Omental fat pad (tissue), 4 donors: ENCODE results near the gene DDX51. TPM values are rescaled to one million over a fixed set of nuclear protein-coding genes. Genes with fewer than 3 reads are reported as not detected.

ENCODE experiments used
- ATAC-seq: fragments of 150-250 bp; one replicate; pipeline ENCODE4 v1.9.1; 2016; ENCODE audit warnings: mild to moderate bottlenecking, moderate library complexity; ENCODE audit not compliant: low FRiP score
- DNase-seq: peaks from one replicate; pipeline ENCODE4 v3.0.0-alpha.2; 2019; ENCODE audit warnings: low spot score
- CTCF ChIP-seq, 3 donors: fragments of 450-650 bp; IDR thresholded peaks; one replicate each; pipeline ENCODE4 v1.5.1; 2016 to 2017; ENCODE audit warnings: antibody characterized with exemption in 3 of 3, mild to moderate bottlenecking in 3 of 3, moderate library complexity in 2 of 3
- total RNA-seq, 4 donors: library from RNA; depleted of rRNA; stranded (reverse); fragments of >200 nt; gene quantifications; one replicate each; pipeline ENCODE4 v1.1.0, GENCODE V29; 2016

The DDX51 gene
- total RNA-seq, 4 donors from 2014 or later, result 6.5 to 32.2 (median 10.4) TPM

GRCh38 chr12:132182711-132183365, 38.7 kb upstream of the DDX51 start:
- DNase-seq, result no peak
- TF ChIP-seq CTCF (IDR thresholded peaks at IDR 0.05), result no peak
- ATAC-seq, result no peak

GRCh38 chr12:132182206-132182710, 38.1 kb upstream of the DDX51 start:
- DNase-seq, result no peak
- ATAC-seq, result no peak
- TF ChIP-seq CTCF (IDR thresholded peaks at IDR 0.05), result no peak

GRCh38 chr12:132181570-132182200, 37.6 kb upstream of the DDX51 start:
- no peak for TF ChIP-seq CTCF (IDR thresholded peaks at IDR 0.05)
- DNase-seq, result no peak
- no peak for ATAC-seq

- no peak for TF ChIP-seq CTCF (IDR thresholded peaks at IDR 0.05)
- DNase-seq (no peak), ATAC-seq (no peak)
These were observed 36.8 kb upstream of the DDX51 start for GRCh38 chr12:132180648-132181546.

- TF ChIP-seq CTCF (IDR thresholded peaks at IDR 0.05), result no peak
- ATAC-seq (no peak), DNase-seq (no peak)
These were observed 35.6 kb upstream of the DDX51 start for GRCh38 chr12:132179431-132180362.

- no peak for TF ChIP-seq CTCF (IDR thresholded peaks at IDR 0.05)
- DNase-seq, result no peak
- no peak for ATAC-seq
These were observed 34.8 kb upstream of the DDX51 start for GRCh38 chr12:132178801-132179401.
